Measurements from ENCODE around the gene TMEM38B.
A peak's percentile ranks its signal among the peaks of the same experiment; 100 is the strongest.

The TMEM38B gene, protein sequence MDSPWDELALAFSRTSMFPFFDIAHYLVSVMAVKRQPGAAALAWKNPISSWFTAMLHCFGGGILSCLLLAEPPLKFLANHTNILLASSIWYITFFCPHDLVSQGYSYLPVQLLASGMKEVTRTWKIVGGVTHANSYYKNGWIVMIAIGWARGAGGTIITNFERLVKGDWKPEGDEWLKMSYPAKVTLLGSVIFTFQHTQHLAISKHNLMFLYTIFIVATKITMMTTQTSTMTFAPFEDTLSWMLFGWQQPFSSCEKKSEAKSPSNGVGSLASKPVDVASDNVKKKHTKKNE

DNA sequence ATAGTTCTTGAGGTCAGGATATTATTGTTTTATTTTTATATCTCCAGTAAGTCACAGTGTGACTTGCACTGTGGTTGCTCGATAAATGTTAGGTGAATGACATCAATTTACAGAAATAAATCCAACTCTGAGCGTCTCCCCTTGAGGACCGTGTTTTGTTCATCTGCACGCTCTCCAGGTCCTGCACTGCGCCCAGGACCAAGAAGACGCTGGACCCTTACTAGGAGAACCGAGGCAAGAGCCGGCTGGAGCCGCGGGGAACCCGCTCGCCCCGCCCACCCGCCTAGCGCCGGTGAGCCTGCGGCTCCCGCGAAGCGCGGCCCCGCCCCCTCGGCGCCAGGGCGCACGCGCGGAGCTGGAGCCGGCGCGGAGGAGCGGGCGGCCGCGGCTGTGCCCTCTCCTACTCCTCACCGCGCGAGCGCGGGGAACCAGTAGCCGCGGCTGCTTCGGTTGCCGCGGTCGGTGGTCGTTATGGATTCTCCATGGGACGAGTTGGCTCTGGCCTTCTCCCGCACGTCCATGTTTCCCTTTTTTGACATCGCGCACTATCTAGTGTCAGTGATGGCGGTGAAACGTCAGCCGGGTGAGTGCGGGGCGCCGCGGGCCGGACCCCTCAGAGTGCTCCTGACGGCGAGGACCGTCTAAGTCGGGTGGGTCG, at the start of gene TMEM38B:
TSS of gene TMEM38B (plus strand) at position 352 of the 658 bp plus-strand sequence. CDS start at position 472, 120 bp downstream.
- H3K27ac ChIP-seq (ENCODE audit: low read length), result no peak within 1 kb of the TSS
- peak within 1 kb of the TSS; percentile 72 for H3K4me3 ChIP-seq (ENCODE audit: low read length)
- peak within 1 kb of the TSS; percentile 31; the same call in 1 of the 2 replicates for H3K9ac ChIP-seq (ENCODE audit: low read depth, low read length)
- no peaks in the 10 kb centered on the region for H3K9me3 ChIP-seq (ENCODE audit: insufficient read depth, low read depth, low read length)
- H3K4me1 ChIP-seq (ENCODE audit: insufficient read depth, low read length), result peaks cover 6% of the 10 kb centered on the region; the same call in 1 of the 2 replicates
- H3K27me3 ChIP-seq (ENCODE audit: insufficient read depth, low read length), result peaks cover 51% of the 10 kb centered on the region
- H3K36me3 ChIP-seq (ENCODE audit: insufficient read depth, low read depth, low read length), result no peaks in the 10 kb centered on the region

DNA sequence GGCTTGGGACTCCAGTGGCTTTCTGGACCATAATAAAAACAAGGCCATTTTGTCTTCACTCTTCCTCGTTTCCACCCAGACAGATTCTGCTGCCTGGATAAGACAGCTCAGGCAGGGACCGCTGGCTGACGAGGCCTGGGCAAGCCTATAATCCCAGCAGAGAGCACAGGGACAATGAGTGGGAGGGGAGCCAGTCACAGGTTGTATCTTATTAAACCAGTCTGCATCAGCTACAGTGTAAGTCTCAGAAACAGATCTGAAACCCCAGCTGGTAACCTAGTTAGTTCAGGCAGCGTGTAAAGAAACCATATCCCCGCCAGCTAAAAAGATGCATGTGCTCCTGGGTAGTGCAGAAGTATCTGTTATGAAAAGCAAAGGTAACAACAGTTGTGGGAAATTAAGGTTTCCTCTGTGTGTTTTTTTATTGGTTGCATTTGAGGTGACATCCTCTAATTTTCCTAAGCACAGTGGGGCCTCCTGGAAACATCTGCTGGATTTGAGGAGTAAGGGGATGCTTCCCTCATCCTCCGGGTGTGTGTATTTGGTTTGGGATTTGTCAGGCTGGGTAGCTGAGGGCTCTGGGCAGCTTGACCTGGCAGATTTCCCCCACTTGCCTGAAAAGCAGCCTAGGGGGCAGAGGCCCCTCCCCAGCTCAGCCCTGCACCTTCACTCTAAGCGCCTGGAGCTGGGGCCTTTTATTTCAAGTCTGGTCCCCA, 47.3 kb upstream of the TMEM38B start:
- Histone ChIP-seq H3K36me3 (ENCODE audit: insufficient read depth, low read depth, low read length) (no peaks in the 10 kb centered on the region), H3K9ac (ENCODE audit: low read depth, low read length) (no peak overlapping the region), H3K27me3 (ENCODE audit: insufficient read depth, low read length) (no peaks in the 10 kb centered on the region), H3K4me1 (ENCODE audit: insufficient read depth, low read length) (peaks cover 5% of the 10 kb centered on the region), H3K4me3 (ENCODE audit: low read length) (no peak overlapping the region), H3K27ac (ENCODE audit: low read length) (no peak overlapping the region), H3K9me3 (ENCODE audit: insufficient read depth, low read depth, low read length) (no peaks in the 10 kb centered on the region; the same call in none of the 2 replicates)

DNA sequence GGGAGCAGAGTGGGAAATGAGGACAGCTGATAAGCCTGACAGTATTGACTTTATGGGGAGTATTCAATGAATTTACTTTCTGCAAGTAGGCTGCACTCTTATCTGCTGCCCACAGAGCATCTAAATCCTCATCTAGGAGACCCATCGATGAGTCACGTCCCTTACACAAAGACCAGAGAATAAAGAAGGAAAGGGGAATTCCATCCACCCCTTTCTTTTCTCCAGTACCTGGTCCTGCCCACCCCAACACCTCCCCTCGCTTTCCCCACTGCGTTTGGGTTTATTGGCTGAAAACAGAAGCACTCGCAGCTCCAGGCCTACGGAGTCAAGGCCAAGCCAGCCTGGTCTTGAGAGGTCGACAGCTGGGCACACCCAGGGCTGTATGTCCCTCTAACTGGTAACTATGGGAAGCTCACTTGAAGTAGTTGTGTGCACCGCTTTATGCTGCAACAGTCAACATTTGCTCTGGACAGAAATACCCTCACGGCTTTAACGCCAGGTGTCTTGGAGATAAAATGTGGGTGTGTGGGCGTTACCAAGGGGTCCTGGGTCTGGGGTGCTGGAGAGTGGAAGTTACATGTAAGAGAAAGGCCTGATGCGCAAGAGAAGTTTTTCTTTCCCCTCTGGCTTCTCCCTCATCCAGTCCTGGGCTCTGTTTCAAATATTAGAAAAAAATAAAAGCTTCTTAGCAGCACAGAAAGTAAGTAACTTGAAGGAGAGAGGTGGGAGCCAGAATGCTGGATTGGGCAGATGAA, 46.6 kb upstream of the TMEM38B start:
- Histone ChIP-seq H3K4me3 (ENCODE audit: low read length) (no peak overlapping the region), H3K4me1 (ENCODE audit: insufficient read depth, low read length) (peaks cover 5% of the 10 kb centered on the region), H3K9me3 (ENCODE audit: insufficient read depth, low read depth, low read length) (no peaks in the 10 kb centered on the region; the same call in 1 of the 2 replicates), H3K27ac (ENCODE audit: low read length) (no peak overlapping the region), H3K27me3 (ENCODE audit: insufficient read depth, low read length) (no peaks in the 10 kb centered on the region), H3K36me3 (ENCODE audit: insufficient read depth, low read depth, low read length) (no peaks in the 10 kb centered on the region), H3K9ac (ENCODE audit: low read depth, low read length) (no peak overlapping the region)

DNA sequence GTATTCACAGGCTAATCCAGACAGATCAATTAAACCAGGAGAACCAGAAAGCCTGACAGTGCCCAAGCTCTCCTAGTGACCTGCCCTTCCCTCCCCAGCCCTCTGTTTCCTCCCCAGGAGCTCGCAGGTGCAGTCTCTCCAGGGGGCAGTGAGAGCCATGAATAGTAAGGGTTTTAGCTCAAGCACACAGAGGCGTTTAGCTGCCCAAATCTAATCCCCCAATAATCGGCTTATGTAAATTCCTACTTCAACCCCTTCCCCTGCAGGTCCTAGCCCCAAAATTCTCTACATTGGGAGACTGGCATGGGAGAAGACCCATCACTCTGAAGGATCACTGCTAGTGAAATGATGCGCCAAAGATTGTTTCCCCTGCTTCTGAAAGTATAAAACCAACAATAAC, 42.5 kb upstream of the TMEM38B start:
- Histone ChIP-seq H3K9me3 (ENCODE audit: insufficient read depth, low read depth, low read length) (no peaks in the 10 kb centered on the region), H3K36me3 (ENCODE audit: insufficient read depth, low read depth, low read length) (no peaks in the 10 kb centered on the region), H3K4me1 (ENCODE audit: insufficient read depth, low read length) (peaks cover 10% of the 10 kb centered on the region), H3K4me3 (ENCODE audit: low read length) (no peak overlapping the region), H3K27ac (ENCODE audit: low read length) (no peak overlapping the region), H3K27me3 (ENCODE audit: insufficient read depth, low read length) (peaks cover 35% of the 10 kb centered on the region), H3K9ac (ENCODE audit: low read depth, low read length) (no peak overlapping the region)

DNA sequence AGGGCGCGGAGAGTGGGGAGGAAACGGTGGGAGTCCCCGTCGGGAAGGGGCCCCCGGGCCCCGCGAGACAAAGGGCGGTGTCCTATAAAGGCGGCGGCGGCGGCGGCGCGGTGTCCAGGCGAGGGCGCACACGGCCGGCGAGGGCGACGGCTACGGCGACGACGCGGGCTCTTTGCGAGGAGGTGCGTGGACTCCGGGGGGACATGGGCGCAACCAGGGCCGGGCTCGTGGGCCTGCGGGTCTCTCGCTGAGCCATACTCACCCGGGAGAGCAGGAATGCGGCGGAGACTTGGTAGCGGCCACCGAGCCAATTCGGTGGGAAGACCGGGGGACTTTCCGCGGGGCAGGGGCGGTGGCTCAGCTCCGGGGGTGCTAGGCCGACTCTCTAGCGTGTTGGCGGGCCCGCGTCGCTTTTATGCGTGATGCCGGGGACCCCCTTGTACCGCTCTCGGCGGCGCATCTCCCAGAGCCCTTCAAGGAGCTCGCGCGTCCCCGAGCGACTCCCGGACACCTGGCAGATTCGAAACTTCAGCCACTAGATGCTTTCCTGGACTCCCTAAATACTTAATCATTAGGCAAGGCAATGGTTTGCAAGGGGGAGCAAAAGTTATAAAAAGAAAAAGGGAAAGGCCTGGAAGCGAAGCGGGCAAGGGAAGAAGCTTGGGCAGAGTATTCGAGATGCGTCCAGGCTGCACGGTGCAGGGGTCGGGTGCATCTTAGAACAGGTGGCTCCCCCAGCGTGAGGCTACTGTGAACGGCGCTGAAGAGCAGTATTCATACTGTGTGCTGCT, 38.0 kb upstream of the TMEM38B start:
- peaks cover 71% of the 10 kb centered on the region for H3K27me3 ChIP-seq (ENCODE audit: insufficient read depth, low read length)
- H3K36me3 ChIP-seq (ENCODE audit: insufficient read depth, low read depth, low read length), result no peaks in the 10 kb centered on the region
- H3K9me3 ChIP-seq (ENCODE audit: insufficient read depth, low read depth, low read length), result no peaks in the 10 kb centered on the region
- H3K27ac ChIP-seq (ENCODE audit: low read length), result no peak overlapping the region
- H3K9ac ChIP-seq (ENCODE audit: low read depth, low read length), result peak overlapping the region; percentile 24; the same call in 1 of the 2 replicates
- peaks cover 4% of the 10 kb centered on the region; the same call in 1 of the 2 replicates for H3K4me1 ChIP-seq (ENCODE audit: insufficient read depth, low read length)
- peak overlapping the region; percentile 74 for H3K4me3 ChIP-seq (ENCODE audit: low read length)

DNA sequence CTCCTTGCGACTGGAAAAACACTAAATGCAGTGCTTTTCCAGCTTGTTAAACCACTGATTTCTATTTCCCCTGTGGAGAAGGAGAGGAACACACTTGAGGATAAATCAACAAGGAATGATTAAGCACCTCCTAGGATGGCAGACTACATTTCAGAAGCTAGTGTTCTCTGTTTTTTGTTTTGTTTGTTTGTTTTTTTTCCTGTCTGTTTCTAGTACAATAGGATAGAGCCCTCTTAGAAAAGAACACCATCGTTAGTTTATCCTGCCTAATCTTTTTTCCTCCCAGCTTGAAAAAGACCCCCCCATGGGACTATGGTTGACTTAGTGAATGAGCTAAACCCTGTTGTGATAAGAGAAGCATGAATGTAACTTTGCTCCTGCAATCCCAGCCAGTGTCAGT, 36.0 kb upstream of the TMEM38B start:
- H3K36me3 ChIP-seq (ENCODE audit: insufficient read depth, low read depth, low read length), result no peaks in the 10 kb centered on the region
- H3K27me3 ChIP-seq (ENCODE audit: insufficient read depth, low read length), result peaks cover 69% of the 10 kb centered on the region
- H3K9ac ChIP-seq (ENCODE audit: low read depth, low read length), result no peak overlapping the region
- no peak overlapping the region for H3K27ac ChIP-seq (ENCODE audit: low read length)
- H3K9me3 ChIP-seq (ENCODE audit: insufficient read depth, low read depth, low read length), result no peaks in the 10 kb centered on the region
- H3K4me3 ChIP-seq (ENCODE audit: low read length), result no peak overlapping the region
- peaks cover 4% of the 10 kb centered on the region; the same call in 1 of the 2 replicates for H3K4me1 ChIP-seq (ENCODE audit: insufficient read depth, low read length)

DNA sequence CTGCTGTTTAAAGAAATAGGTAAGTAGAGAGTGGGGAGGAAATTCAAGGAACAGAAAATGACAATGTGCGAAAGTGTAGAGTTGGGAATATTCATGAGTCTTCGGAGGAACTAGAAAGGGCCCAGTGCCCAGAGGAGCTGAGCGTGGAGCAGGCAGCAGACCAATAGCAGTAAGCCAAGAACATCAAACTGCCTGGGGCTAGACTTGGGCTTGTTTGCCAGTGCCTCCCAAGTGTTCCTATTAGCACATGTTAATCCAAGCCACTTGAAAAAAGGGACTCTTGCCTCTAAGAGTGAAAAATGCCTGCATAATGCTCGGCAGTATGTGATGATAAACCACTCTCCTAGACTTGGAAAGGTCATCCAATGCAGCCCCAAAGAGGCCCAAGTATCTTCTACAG, 33.3 kb upstream of the TMEM38B start:
- H3K4me3 ChIP-seq (ENCODE audit: low read length), result no peak overlapping the region
- H3K36me3 ChIP-seq (ENCODE audit: insufficient read depth, low read depth, low read length), result no peaks in the 10 kb centered on the region
- no peak overlapping the region for H3K9ac ChIP-seq (ENCODE audit: low read depth, low read length)
- no peaks in the 10 kb centered on the region for H3K9me3 ChIP-seq (ENCODE audit: insufficient read depth, low read depth, low read length)
- H3K4me1 ChIP-seq (ENCODE audit: insufficient read depth, low read length), result no peaks in the 10 kb centered on the region
- no peak overlapping the region for H3K27ac ChIP-seq (ENCODE audit: low read length)
- H3K27me3 ChIP-seq (ENCODE audit: insufficient read depth, low read length), result peaks cover 45% of the 10 kb centered on the region

DNA sequence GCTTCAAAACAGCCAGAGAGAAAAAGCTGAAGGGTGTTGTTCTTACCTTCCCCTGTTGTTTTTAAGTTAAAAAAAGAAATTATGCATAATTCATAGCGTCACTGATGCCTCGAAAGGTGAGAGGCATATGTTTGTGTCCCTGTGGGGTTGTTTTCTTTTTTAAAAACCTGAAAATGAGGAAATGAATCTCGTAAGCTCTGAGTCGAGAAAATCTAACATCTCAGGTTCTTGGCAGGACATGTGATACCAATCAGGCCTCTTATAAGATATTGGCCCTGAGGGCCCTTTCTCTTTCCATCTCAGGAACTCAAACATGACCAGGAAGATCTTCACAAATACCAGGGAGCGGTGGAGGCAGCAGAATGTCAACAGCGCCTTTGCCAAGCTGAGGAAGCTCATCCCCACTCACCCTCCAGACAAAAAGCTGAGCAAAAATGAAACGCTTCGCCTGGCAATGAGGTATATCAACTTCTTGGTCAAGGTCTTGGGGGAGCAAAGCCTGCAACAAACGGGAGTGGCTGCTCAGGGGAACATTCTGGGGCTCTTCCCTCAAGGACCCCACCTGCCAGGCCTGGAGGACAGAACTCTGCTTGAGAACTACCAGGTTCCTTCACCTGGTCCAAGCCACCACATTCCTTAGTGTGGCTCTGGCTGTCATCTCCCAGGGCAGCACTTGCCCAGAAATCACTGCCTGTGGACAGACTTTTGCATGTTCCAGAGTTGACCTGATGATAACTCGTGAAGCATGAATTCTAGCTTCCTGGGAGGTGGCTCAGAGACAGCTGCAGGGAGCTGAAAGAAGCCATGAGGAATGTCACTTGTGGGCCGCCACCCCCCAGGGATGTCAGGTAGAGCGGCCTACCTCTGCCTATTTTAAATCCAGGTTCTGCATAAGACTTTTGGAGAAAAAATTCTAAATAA, 31.9 kb upstream of the TMEM38B start, which contains the start of gene TAL2:
TSS of gene TAL2 (plus strand) at position 274 of the 921 bp plus-strand sequence. CDS start at position 314, 40 bp downstream.
- H3K9ac ChIP-seq (ENCODE audit: low read depth, low read length), result no peak within 1 kb of the TSS
- no peak within 1 kb of the TSS for H3K27ac ChIP-seq (ENCODE audit: low read length)
- no peaks in the 10 kb centered on the region for H3K36me3 ChIP-seq (ENCODE audit: insufficient read depth, low read depth, low read length)
- H3K9me3 ChIP-seq (ENCODE audit: insufficient read depth, low read depth, low read length), result no peaks in the 10 kb centered on the region
- H3K4me1 ChIP-seq (ENCODE audit: insufficient read depth, low read length), result no peaks in the 10 kb centered on the region
- H3K4me3 ChIP-seq (ENCODE audit: low read length), result no peak within 1 kb of the TSS
- peaks cover 30% of the 10 kb centered on the region for H3K27me3 ChIP-seq (ENCODE audit: insufficient read depth, low read length)

DNA sequence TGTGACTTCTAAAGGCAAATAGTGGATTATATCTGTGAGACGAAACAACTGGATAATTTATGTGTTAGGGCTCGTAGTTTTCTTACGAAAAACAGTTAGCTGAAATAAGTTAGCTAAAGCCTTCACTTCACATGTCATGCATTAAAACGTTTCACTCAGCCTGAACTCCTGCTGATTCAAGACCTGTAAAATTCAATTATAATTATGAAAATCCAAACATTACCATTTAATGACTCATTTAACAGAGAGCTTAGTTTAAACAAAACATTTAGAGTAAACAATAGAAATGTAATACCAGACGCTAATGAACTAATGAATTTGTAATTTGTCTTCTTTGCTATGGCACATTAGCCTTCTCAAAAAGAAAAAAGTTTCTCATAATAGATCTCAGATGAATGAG, 30.4 kb upstream of the TMEM38B start:
- no peaks in the 10 kb centered on the region for H3K9me3 ChIP-seq (ENCODE audit: insufficient read depth, low read depth, low read length)
- H3K4me1 ChIP-seq (ENCODE audit: insufficient read depth, low read length), result no peaks in the 10 kb centered on the region
- no peaks in the 10 kb centered on the region for H3K36me3 ChIP-seq (ENCODE audit: insufficient read depth, low read depth, low read length)
- H3K27me3 ChIP-seq (ENCODE audit: insufficient read depth, low read length), result peaks cover 16% of the 10 kb centered on the region
- no peak overlapping the region for H3K9ac ChIP-seq (ENCODE audit: low read depth, low read length)
- H3K27ac ChIP-seq (ENCODE audit: low read length), result no peak overlapping the region
- no peak overlapping the region for H3K4me3 ChIP-seq (ENCODE audit: low read length)

DNA sequence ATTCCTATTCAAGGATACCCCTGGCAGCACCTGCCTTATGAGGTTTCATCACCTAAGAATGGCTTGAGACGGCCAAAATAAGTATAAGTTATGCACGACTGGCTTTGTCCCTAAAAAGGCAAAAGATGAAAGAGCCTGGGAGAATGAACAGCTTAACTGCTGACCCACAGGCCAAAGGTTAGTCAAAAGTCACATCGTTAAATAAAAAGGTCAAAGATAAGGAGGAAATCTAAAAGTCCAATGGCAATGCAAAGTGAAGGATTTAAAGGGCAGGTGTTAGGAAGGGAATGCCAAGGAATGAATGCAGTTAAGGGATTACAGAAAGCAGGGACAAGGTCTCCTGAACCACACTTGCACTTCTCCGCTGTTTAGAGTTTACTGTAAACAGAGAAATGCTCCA, 26.5 kb upstream of the TMEM38B start:
- Histone ChIP-seq H3K4me3 (ENCODE audit: low read length) (no peak overlapping the region), H3K27ac (ENCODE audit: low read length) (no peak overlapping the region), H3K4me1 (ENCODE audit: insufficient read depth, low read length) (no peaks in the 10 kb centered on the region), H3K36me3 (ENCODE audit: insufficient read depth, low read depth, low read length) (no peaks in the 10 kb centered on the region), H3K9me3 (ENCODE audit: insufficient read depth, low read depth, low read length) (no peaks in the 10 kb centered on the region), H3K27me3 (ENCODE audit: insufficient read depth, low read length) (no peaks in the 10 kb centered on the region), H3K9ac (ENCODE audit: low read depth, low read length) (no peak overlapping the region)
